Iris pigment epithelial cell (primary cell): ENCODE data around the gene ILK.

ENCODE experiments used
- DNase-seq: peaks from one replicate; pipeline ENCODE4 v3.0.0-alpha.2; 2011; ENCODE audit warnings: low read depth

Gene ILK

GRCh38 chr11:6603287-6604080, at the start of gene ILK, which contains the start of gene RRP8:
ILK (plus strand) TSS chr11:6603774; CDS start chr11:6604272, 498 bp downstream.
RRP8 (minus strand) TSS chr11:6603616; CDS start chr11:6603502, 114 bp downstream.
- peak; percentile 92 for DNase-seq

GRCh38 chr11:6554828-6555706, 48.5 kb upstream of the ILK start:
- DNase-seq, result no peak

- DNase-seq, result no peak
Observed at GRCh38 chr11:6556139-6556949, 47.2 kb upstream of the ILK start.

GRCh38 chr11:6557063-6557462, 46.5 kb upstream of the ILK start:
- no peak for DNase-seq

- no peak for DNase-seq
Observed at GRCh38 chr11:6557761-6558674, 45.6 kb upstream of the ILK start.

GRCh38 chr11:6559369-6559768, 44.2 kb upstream of the ILK start:
- DNase-seq, result no peak

GRCh38 chr11:6561288-6561687, 42.3 kb upstream of the ILK start:
- no peak for DNase-seq

GRCh38 chr11:6563121-6563619, 40.4 kb upstream of the ILK start:
- DNase-seq, result no peak

GRCh38 chr11:6563667-6564066, 39.9 kb upstream of the ILK start:
- no peak for DNase-seq

- no peak for DNase-seq
Observed at GRCh38 chr11:6565325-6565724, 38.2 kb upstream of the ILK start.

- no peak for DNase-seq
Observed at GRCh38 chr11:6565988-6566703, 37.4 kb upstream of the ILK start.

- DNase-seq, result no peak
Observed at GRCh38 chr11:6566704-6567370, 36.7 kb upstream of the ILK start.

- no peak for DNase-seq
Observed at GRCh38 chr11:6567371-6567745, 36.2 kb upstream of the ILK start.

- DNase-seq, result peak; percentile 78
Observed at GRCh38 chr11:6568191-6568918, 35.2 kb upstream of the ILK start.

GRCh38 chr11:6569706-6570105, 33.9 kb upstream of the ILK start:
- no peak for DNase-seq

- DNase-seq, result no peak
Observed at GRCh38 chr11:6570691-6571427, 32.7 kb upstream of the ILK start.

GRCh38 chr11:6571434-6572008, 32.1 kb upstream of the ILK start:
- DNase-seq, result no peak

- DNase-seq, result peak; percentile 86
Observed at GRCh38 chr11:6572215-6572614, 31.4 kb upstream of the ILK start.
